HG03064 (cell line): Measurements from ENCODE around the gene SUMF2.
"Not testable (repeated sequence)": the region's sequence is repeated elsewhere in the genome, so short reads cannot be mapped to it uniquely, and the experiment has no call there.

Source experiments
- ATAC-seq: cut with Tn5 transposase; IDR thresholded peaks from one replicate; pipeline ENCODE4 v1.9.1; 2021; ENCODE audit warnings: low read depth; ENCODE audit not compliant: unreplicated experiment

Gene SUMF2

GRCh38 chr7:56105508-56105907 lies 41.4 kb downstream of the SUMF2 start:
- no peak for ATAC-seq

DNA sequence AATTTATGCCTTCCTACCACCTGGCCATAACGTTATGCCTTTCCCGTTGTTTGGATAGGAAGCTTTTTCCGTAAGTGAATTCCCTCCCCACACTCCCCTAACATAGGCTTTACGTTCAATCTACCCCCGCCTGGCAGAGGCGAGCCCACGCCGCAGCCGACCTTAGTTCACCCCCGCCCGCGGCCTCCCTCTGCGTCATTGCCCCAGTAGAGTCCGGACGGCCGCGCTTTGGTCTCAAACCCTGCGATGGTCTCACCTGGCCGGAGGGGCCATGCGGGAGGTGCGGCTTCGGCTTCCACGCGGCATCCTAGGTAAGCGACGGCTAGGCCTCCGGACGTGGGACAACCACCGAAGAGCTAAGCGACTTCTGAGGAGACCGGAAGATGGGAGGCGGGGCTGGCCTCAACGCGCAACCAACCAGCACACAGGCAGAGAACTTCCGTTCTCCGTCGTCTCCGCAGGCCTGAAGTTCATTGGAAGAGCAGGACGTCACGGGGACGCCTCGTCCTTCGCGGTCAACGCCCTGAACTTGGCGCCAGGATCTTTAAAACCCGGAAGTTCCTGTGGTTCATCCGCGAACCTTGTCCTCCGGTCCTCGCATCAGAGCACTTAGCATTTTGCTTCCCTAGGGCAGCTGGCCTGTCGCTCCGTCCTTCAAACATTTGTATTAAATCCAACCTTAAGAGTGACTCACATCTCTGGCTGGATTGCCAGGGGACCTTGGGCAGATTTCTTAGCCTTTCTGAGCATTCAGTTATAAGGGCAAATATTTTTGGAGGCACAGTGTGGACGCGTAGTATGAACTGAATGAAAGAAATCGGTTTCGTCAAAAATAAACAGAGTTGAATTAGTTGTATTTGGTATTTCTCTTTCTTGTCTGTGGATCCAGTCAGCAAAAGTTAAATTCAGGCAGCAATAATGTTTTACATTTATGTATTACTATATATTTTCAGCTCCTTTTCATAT lies 42.3 kb downstream of the SUMF2 start, which contains the start of gene CHCHD2:
CHCHD2 (minus strand) TSS at position 369 of the 966 bp plus-strand sequence; CDS start at position 306, 63 bp downstream.
- peak; percentile 99 for ATAC-seq

GRCh38 chr7:56107954-56108258 lies 43.8 kb downstream of the SUMF2 start:
- no peak for ATAC-seq

DNA sequence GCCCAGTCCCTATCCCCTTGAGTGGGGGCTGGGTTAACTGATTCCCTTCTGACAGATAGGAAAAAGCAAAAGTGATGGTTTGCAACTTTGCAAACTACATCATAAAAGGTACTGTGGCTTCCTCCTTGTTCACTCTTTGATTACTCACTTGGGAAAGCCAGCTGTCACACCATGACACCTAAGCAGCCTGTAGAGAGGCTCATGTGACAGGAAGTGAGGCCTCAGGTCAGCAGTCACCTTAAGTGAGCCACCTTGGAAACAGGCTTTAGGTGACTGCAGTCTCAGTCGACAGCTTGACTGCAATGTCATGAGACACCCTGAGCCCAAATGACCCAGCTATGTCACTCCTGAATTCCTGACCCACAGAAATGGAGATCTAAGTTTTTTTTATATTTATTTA lies 46.5 kb downstream of the SUMF2 start:
- no peak for ATAC-seq

GRCh38 chr7:56112244-56112643 lies 48.2 kb downstream of the SUMF2 start:
- not testable (repeated sequence) for ATAC-seq

GRCh38 chr7:56115852-56116538 lies 51.9 kb downstream of the SUMF2 start, which contains the start of gene NUPR2:
Gene NUPR2 (minus strand): TSS chr7:56116417. CDS start chr7:56116314, 103 bp downstream.
- no peak for ATAC-seq

GRCh38 chr7:56121440-56121839 lies 57.4 kb downstream of the SUMF2 start:
- no peak for ATAC-seq

- ATAC-seq: no peak
These were observed 60.9 kb downstream of the SUMF2 start for GRCh38 chr7:56124981-56125380.

GRCh38 chr7:56125831-56126230 lies 61.7 kb downstream of the SUMF2 start:
- no peak for ATAC-seq

- ATAC-seq: no peak
These were observed 63.3 kb downstream of the SUMF2 start for GRCh38 chr7:56127241-56127975.
